ENCODE data around the gene TCEAL1.

GRCh38 chrX:103644125-103644524 lies 15.3 kb downstream of the TCEAL1 start:
- no peak for TF ChIP-seq EP300 (IDR thresholded peaks at IDR 0.05)
- TF ChIP-seq CTCF (IDR thresholded peaks at IDR 0.05): no peak

All from suprapubic skin (tissue), 3 donors.